NCI-H1048 (cell line): ENCODE measurements around the gene SLC36A1.

Experiments used
- DNase-seq: peaks from one replicate; lab custom pipeline; 2025; lab: John Stamatoyannopoulos, UW

SLC36A1 gene

GRCh38 chr5:151451626-151452520 is 4.5 kb downstream of the SLC36A1 start:
- no peak for DNase-seq

- no peak for DNase-seq
Observed at GRCh38 chr5:151454166-151454565, 6.8 kb downstream of the SLC36A1 start.

GRCh38 chr5:151454889-151455288 is 7.5 kb downstream of the SLC36A1 start:
- no peak for DNase-seq

GRCh38 chr5:151456321-151456940 is 9.0 kb downstream of the SLC36A1 start:
- no peak for DNase-seq

- no peak for DNase-seq
Observed at GRCh38 chr5:151458314-151458713, 10.9 kb downstream of the SLC36A1 start.

GRCh38 chr5:151459680-151460324 is 12.4 kb downstream of the SLC36A1 start:
- no peak for DNase-seq

GRCh38 chr5:151461312-151461711 is 13.9 kb downstream of the SLC36A1 start:
- no peak for DNase-seq

GRCh38 chr5:151463137-151464029 is 16.0 kb downstream of the SLC36A1 start:
- DNase-seq, result no peak

GRCh38 chr5:151464101-151464500 is 16.7 kb downstream of the SLC36A1 start:
- DNase-seq, result no peak

- DNase-seq, result no peak
Observed at GRCh38 chr5:151465476-151465875, 18.1 kb downstream of the SLC36A1 start.

GRCh38 chr5:151467576-151467975 is 20.2 kb downstream of the SLC36A1 start:
- no peak for DNase-seq

GRCh38 chr5:151469386-151469785 is 22.0 kb downstream of the SLC36A1 start:
- no peak for DNase-seq

- no peak for DNase-seq
Observed at GRCh38 chr5:151469992-151470391, 22.6 kb downstream of the SLC36A1 start.

- DNase-seq, result no peak
Observed at GRCh38 chr5:151470439-151470838, 23.0 kb downstream of the SLC36A1 start.

GRCh38 chr5:151471276-151471675 is 23.9 kb downstream of the SLC36A1 start:
- no peak for DNase-seq

- no peak for DNase-seq
Observed at GRCh38 chr5:151474799-151475198, 27.4 kb downstream of the SLC36A1 start.

GRCh38 chr5:151475388-151475787 is 28.0 kb downstream of the SLC36A1 start:
- DNase-seq, result no peak

GRCh38 chr5:151476016-151476415 is 28.6 kb downstream of the SLC36A1 start:
- DNase-seq, result no peak

GRCh38 chr5:151477101-151477500 is 29.7 kb downstream of the SLC36A1 start:
- no peak for DNase-seq

GRCh38 chr5:151480384-151481293 is 33.2 kb downstream of the SLC36A1 start:
- no peak for DNase-seq

- no peak for DNase-seq
Observed at GRCh38 chr5:151483176-151483575, 35.8 kb downstream of the SLC36A1 start.
